Measurements from ENCODE around the gene ZNF205. TPM values are rescaled to one million over a fixed set of nuclear protein-coding genes. Genes with fewer than 3 reads are reported as not detected.

Gene ZNF205
- total and polyA plus RNA-seq, 2 of the 13 experiments (the other 11 are each of a cell fraction or from before 2014, with no cell fraction given): 5.8 to 10.2 TPM

- TF ChIP-seq SCMH1 (CRISPR knock-in tag; IDR thresholded peaks at IDR 0.05; ENCODE audit: borderline replicate concordance) (no peak), SMC3 (IDR thresholded peaks at IDR 0.05; ENCODE audit: low read length) (peak; percentile 8; the same call in 1 of the 2 replicates), TBX3 (IDR thresholded peaks at IDR 0.05; ENCODE audit: borderline replicate concordance) (peak; percentile 77; the same call in 1 of the 2 replicates), PREB (CRISPR knock-in tag; IDR thresholded peaks at IDR 0.05) (no peak), ZNF709 (CRISPR knock-in tag; IDR thresholded peaks at IDR 0.05) (peak; percentile 45; the same call in 1 of the 2 replicates), ZNF280D (CRISPR knock-in tag; IDR thresholded peaks at IDR 0.05) (no peak), ZKSCAN1 (IDR thresholded peaks at IDR 0.05; ENCODE audit: low read length) (peak; percentile 66), ZNF891 (CRISPR knock-in tag; IDR thresholded peaks at IDR 0.05) (no peak), MYPOP (CRISPR knock-in tag; IDR thresholded peaks at IDR 0.05) (peak; percentile 61; the same call in 1 of the 2 replicates), THAP11 (CRISPR knock-in tag; IDR thresholded peaks at IDR 0.05) (peak; percentile 49), NCOA1 (CRISPR knock-in tag; IDR thresholded peaks at IDR 0.05) (no peak), BCL3 (CRISPR knock-in tag; IDR thresholded peaks at IDR 0.05) (peak; percentile 62; the same call in 1 of the 2 replicates), ZNF207 (IDR thresholded peaks at IDR 0.05; ENCODE audit: borderline replicate concordance) (no peak), GMEB2 (CRISPR knock-in tag; IDR thresholded peaks at IDR 0.05; ENCODE audit: low read depth) (no peak; the same call in 1 of the 2 replicates)
Measured at GRCh38 chr16:3152277-3152990, 40.0 kb downstream of the ZNF205 start (continued).

All from HepG2 (cell line).